ENCODE results near the gene GLB1L2.

GLB1L2 gene

GRCh38 chr11:134407923-134408322 is 76.1 kb downstream of the GLB1L2 start:
- no peak overlapping the region for H3K27ac ChIP-seq (ENCODE audit: low read length)

GRCh38 chr11:134409552-134410429 is 78.0 kb downstream of the GLB1L2 start:
- Histone ChIP-seq H3K79me2 (ENCODE audit: low read length) (no peaks in the 10 kb centered on the region), H3K4me2 (ENCODE audit: low read length) (no peak overlapping the region), H3K27ac (ENCODE audit: low read length) (no peak overlapping the region), H3K4me3 (ENCODE audit: low read length) (no peak overlapping the region), H2AFZ (ENCODE audit: low read depth, low read length) (no peak overlapping the region), H4K20me1 (ENCODE audit: insufficient read depth, low read length) (no peaks in the 10 kb centered on the region), H3K9ac (ENCODE audit: low read length) (no peak overlapping the region), H3K27me3 (ENCODE audit: low read depth, low read length) (no peaks in the 10 kb centered on the region), H3K36me3 (replicated peaks; ENCODE audit: low read depth, low read length) (no peaks in the 10 kb centered on the region), H3K9me3 (ENCODE audit: insufficient read depth, low read length) (no peaks in the 10 kb centered on the region), H3K4me1 (ENCODE audit: low read length) (no peaks in the 10 kb centered on the region)
- TF ChIP-seq EZH2phosphoT487 (IDR thresholded peaks at IDR 0.05; ENCODE audit: low read depth) (no peak), CTCF (IDR thresholded peaks at IDR 0.05; ENCODE audit: low read depth, low read length) (no peak)

More at GRCh38 chr11:134407923-134408322, 76.1 kb downstream of the GLB1L2 start:
- H3K9me3 ChIP-seq (ENCODE audit: insufficient read depth, low read length), result no peaks in the 10 kb centered on the region
- H3K4me3 ChIP-seq (ENCODE audit: low read length), result no peak overlapping the region
- no peaks in the 10 kb centered on the region for H3K4me1 ChIP-seq (ENCODE audit: low read length)
- no peaks in the 10 kb centered on the region for H3K79me2 ChIP-seq (ENCODE audit: low read length)
- TF ChIP-seq EZH2phosphoT487 (IDR thresholded peaks at IDR 0.05; ENCODE audit: low read depth) (no peak), CTCF (IDR thresholded peaks at IDR 0.05; ENCODE audit: low read depth, low read length) (no peak)
- no peaks in the 10 kb centered on the region for H4K20me1 ChIP-seq (ENCODE audit: insufficient read depth, low read length)
- no peaks in the 10 kb centered on the region for H3K27me3 ChIP-seq (ENCODE audit: low read depth, low read length)
- H2AFZ ChIP-seq (ENCODE audit: low read depth, low read length), result no peak overlapping the region
- H3K9ac ChIP-seq (ENCODE audit: low read length), result no peak overlapping the region
- H3K4me2 ChIP-seq (ENCODE audit: low read length), result no peak overlapping the region
- H3K36me3 ChIP-seq (replicated peaks; ENCODE audit: low read depth, low read length), result no peaks in the 10 kb centered on the region

GRCh38 chr11:134410766-134411165 is 79.0 kb downstream of the GLB1L2 start:
- H3K27me3 ChIP-seq (ENCODE audit: low read depth, low read length), result peaks cover 9% of the 10 kb centered on the region; the same call in 1 of the 2 replicates
- H2AFZ ChIP-seq (ENCODE audit: low read depth, low read length), result no peak overlapping the region
- no peak overlapping the region for H3K4me2 ChIP-seq (ENCODE audit: low read length)
- no peaks in the 10 kb centered on the region for H3K4me1 ChIP-seq (ENCODE audit: low read length)
- H4K20me1 ChIP-seq (ENCODE audit: insufficient read depth, low read length), result no peaks in the 10 kb centered on the region
- H3K27ac ChIP-seq (ENCODE audit: low read length), result no peak overlapping the region
- no peak overlapping the region for H3K9ac ChIP-seq (ENCODE audit: low read length)
- no peaks in the 10 kb centered on the region for H3K9me3 ChIP-seq (ENCODE audit: insufficient read depth, low read length)
- no peak for TF ChIP-seq EZH2phosphoT487 (IDR thresholded peaks at IDR 0.05; ENCODE audit: low read depth)
- no peak overlapping the region for H3K4me3 ChIP-seq (ENCODE audit: low read length)
- H3K79me2 ChIP-seq (ENCODE audit: low read length), result no peaks in the 10 kb centered on the region
- no peaks in the 10 kb centered on the region for H3K36me3 ChIP-seq (replicated peaks; ENCODE audit: low read depth, low read length)

GRCh38 chr11:134412203-134413042 is 80.6 kb downstream of the GLB1L2 start, which contains the start of gene B3GAT1:
TSS of gene B3GAT1 (minus strand) at chr11:134412242. CDS start at chr11:134387659, 24,583 bp downstream.
- no peaks in the 10 kb centered on the region for H3K4me1 ChIP-seq (ENCODE audit: low read length)
- H3K27ac ChIP-seq (ENCODE audit: low read length), result no peak within 1 kb of the TSS
- H3K79me2 ChIP-seq (ENCODE audit: low read length), result no peaks in the 10 kb centered on the region
- H3K4me2 ChIP-seq (ENCODE audit: low read length), result no peak within 1 kb of the TSS
- H3K4me3 ChIP-seq (ENCODE audit: low read length), result no peak within 1 kb of the TSS
- no peak within 1 kb of the TSS for H3K9ac ChIP-seq (ENCODE audit: low read length)
- H2AFZ ChIP-seq (ENCODE audit: low read depth, low read length), result no peak within 1 kb of the TSS
- no peak for TF ChIP-seq EZH2phosphoT487 (IDR thresholded peaks at IDR 0.05; ENCODE audit: low read depth)
- no peak for TF ChIP-seq CTCF (IDR thresholded peaks at IDR 0.05; ENCODE audit: low read depth, low read length)
- H3K9me3 ChIP-seq (ENCODE audit: insufficient read depth, low read length), result no peaks in the 10 kb centered on the region
- no peaks in the 10 kb centered on the region for H4K20me1 ChIP-seq (ENCODE audit: insufficient read depth, low read length)
- no peaks in the 10 kb centered on the region for H3K36me3 ChIP-seq (replicated peaks; ENCODE audit: low read depth, low read length)
- H3K27me3 ChIP-seq (ENCODE audit: low read depth, low read length), result peaks cover 23% of the 10 kb centered on the region
